ENCODE measurements around the gene MBD3L3.

GRCh38 chr19:7088999-7089398 lies 30.5 kb upstream of the MBD3L3 start:
- TF ChIP-seq POLR2AphosphoS5 (IDR thresholded peaks at IDR 0.05; ENCODE audit: insufficient read depth, low read depth, low read length), result no peak
- TF ChIP-seq EZH2 (IDR thresholded peaks at IDR 0.05; ENCODE audit: borderline replicate concordance, low read depth, low read length, severe bottlenecking), result no peak
- no peak for TF ChIP-seq CTCF (IDR thresholded peaks at IDR 0.05; ENCODE audit: extremely low read depth in 1 of 2, insufficient read depth in 1 of 2, low read depth in 1 of 2, low read length in 2 of 2)
- no peak for TF ChIP-seq POLR2A (IDR thresholded peaks at IDR 0.05; ENCODE audit: low read depth, low read length)
- TF ChIP-seq MYC (IDR thresholded peaks at IDR 0.05; ENCODE audit: low read depth, low read length), result no peak
- TF ChIP-seq JUN (IDR thresholded peaks at IDR 0.05; ENCODE audit: borderline replicate concordance, insufficient read depth, insufficient read length, low read depth), result no peak

Measured in endothelial cell of umbilical vein (primary cell).